Adipose tissue (tissue), 3 donors: ENCODE data around the gene CTNND2. TPM values are rescaled to one million over a fixed set of nuclear protein-coding genes. Genes with fewer than 3 reads are reported as not detected.

ENCODE experiments used
- H3K27ac ChIP-seq: one replicate; pipeline ENCODE4 v1.5.1; 2013; ENCODE audit warnings: low read depth, low read length
- WGBS, 3 donors: extraction: QIAGEN DNeasy Blood & Tissue Kit; methylation state at CpG; one replicate each; pipeline ENCODE4 v1.1.7; 2013; 5-methylcytosine and 5-hydroxymethylcytosine counted together
- polyA plus RNA-seq, 3 donors: library from polyadenylated mRNA; stranded (reverse); fragments of 200-250 nt; gene quantifications; one replicate each; pipeline ENCODE4 v1.2.3, GENCODE V29; 2013
- donor health status: healthy with polysubstance abuse.
- donor health status: Bipolar disorder and iron deficiency.
- donor health status: healthy.

Gene CTNND2
- polyA plus RNA-seq, 3 donors: 0.11 to 14.2 (median 0.18) TPM

GRCh38 chr5:11797132-11797531 is 107.1 kb downstream of the CTNND2 start:
- H3K27ac ChIP-seq: no peak overlapping the region
- 49 to 61% (median 55%) methylated on average over 4 of the region's 4 CpGs for WGBS, 3 donors

- 69 to 87% (median 70%) methylated on average over 1 of the region's 1 CpG for WGBS, 3 donors
- no peak overlapping the region for H3K27ac ChIP-seq
These were observed 110.8 kb downstream of the CTNND2 start for GRCh38 chr5:11793396-11793795.

- no peak overlapping the region for H3K27ac ChIP-seq
- WGBS, 3 donors: 44 to 54% (median 49%) methylated on average over 3 of the region's 3 CpGs
These were observed 111.6 kb downstream of the CTNND2 start for GRCh38 chr5:11792621-11793020.

GRCh38 chr5:11791792-11792191 is 112.5 kb downstream of the CTNND2 start:
- no peak overlapping the region for H3K27ac ChIP-seq
- WGBS, 3 donors: 43 to 89% (median 81%) methylated on average over 1 of the region's 1 CpG

- H3K27ac ChIP-seq: no peak overlapping the region
- 42 to 49% (median 45%) methylated on average over 2 of the region's 2 CpGs for WGBS, 3 donors
These were observed 114.0 kb downstream of the CTNND2 start for GRCh38 chr5:11790201-11790600.

- no peak overlapping the region for H3K27ac ChIP-seq
- WGBS, 3 donors: 81 to 91% (median 89%) methylated on average over 6 of the region's 6 CpGs
These were observed 118.4 kb downstream of the CTNND2 start for GRCh38 chr5:11785771-11786352.

GRCh38 chr5:11780641-11781345 is 123.5 kb downstream of the CTNND2 start:
- WGBS, 3 donors: 80 to 83% (median 82%) methylated on average over 4 of the region's 4 CpGs
- no peak overlapping the region for H3K27ac ChIP-seq

- H3K27ac ChIP-seq: no peak overlapping the region
These were observed 127.2 kb downstream of the CTNND2 start for GRCh38 chr5:11777096-11777495.

GRCh38 chr5:11770310-11770709 is 133.9 kb downstream of the CTNND2 start:
- WGBS, 3 donors: 59 to 88% (median 60%) methylated on average over 2 of the region's 2 CpGs
- no peak overlapping the region for H3K27ac ChIP-seq

More at GRCh38 chr5:11777096-11777495, 127.2 kb downstream of the CTNND2 start:
- WGBS, 3 donors: 46 to 49% (median 47%) methylated on average over 2 of the region's 2 CpGs

GRCh38 chr5:11760934-11761603 is 143.2 kb downstream of the CTNND2 start:
- H3K27ac ChIP-seq: no peak overlapping the region
- 79 to 92% (median 88%) methylated on average over 8 of the region's 8 CpGs for WGBS, 3 donors

GRCh38 chr5:11758321-11758720 is 145.9 kb downstream of the CTNND2 start:
- 55 to 79% (median 58%) methylated on average over 1 of the region's 1 CpG for WGBS, 3 donors
- no peak overlapping the region for H3K27ac ChIP-seq

- no peak overlapping the region for H3K27ac ChIP-seq
- 60 to 89% (median 67%) methylated on average over 1 of the region's 1 CpG for WGBS, 3 donors
These were observed 146.6 kb downstream of the CTNND2 start for GRCh38 chr5:11757661-11758060.

- no peak overlapping the region for H3K27ac ChIP-seq
- 83 to 94% (median 86%) methylated on average over 3 of the region's 3 CpGs for WGBS, 3 donors
These were observed 167.2 kb downstream of the CTNND2 start for GRCh38 chr5:11737010-11737409.

- no peak overlapping the region for H3K27ac ChIP-seq
- WGBS, 3 donors: 75 to 88% (median 80%) methylated on average over 1 of the region's 1 CpG
These were observed 169.9 kb downstream of the CTNND2 start for GRCh38 chr5:11734369-11734768.

- 67 to 90% (median 87%) methylated on average over 4 of the region's 4 CpGs for WGBS, 3 donors
- no peak overlapping the region for H3K27ac ChIP-seq
These were observed 170.4 kb downstream of the CTNND2 start for GRCh38 chr5:11733840-11734192.

- 44 to 82% (median 70%) methylated on average over 2 of the region's 2 CpGs for WGBS, 3 donors
These were observed 170.9 kb downstream of the CTNND2 start for GRCh38 chr5:11733185-11733839.

GRCh38 chr5:11724940-11725339 is 179.3 kb downstream of the CTNND2 start:
- no peak overlapping the region for H3K27ac ChIP-seq
- WGBS, 3 donors: 34 to 56% (median 40%) methylated on average over 3 of the region's 3 CpGs

More at GRCh38 chr5:11733185-11733839, 170.9 kb downstream of the CTNND2 start:
- H3K27ac ChIP-seq: no peak overlapping the region

GRCh38 chr5:11719888-11720481 is 184.3 kb downstream of the CTNND2 start:
- 25 to 53% (median 27%) methylated on average over 5 of the region's 5 CpGs for WGBS, 3 donors
- H3K27ac ChIP-seq: no peak overlapping the region
